HUES64 (cell line): ENCODE results near the gene FOXP1.

ENCODE experiments used
- H3K27ac ChIP-seq: 2 replicates; pipeline ENCODE4 v1.7.0; 2013; ENCODE audit warnings: low read depth, low read length, inconsistent platforms
- H3K27me3 ChIP-seq: 2 replicates; pipeline ENCODE4 v1.6.1; 2013; ENCODE audit warnings: mild to moderate bottlenecking, low read length; ENCODE audit not compliant: insufficient read depth
- H3K36me3 ChIP-seq: 2 replicates; pipeline ENCODE4 v1.6.1; 2013; ENCODE audit warnings: mild to moderate bottlenecking, low read length; ENCODE audit not compliant: insufficient read depth
- H3K4me1 ChIP-seq: 2 replicates; pipeline ENCODE4 v1.6.1; 2013; ENCODE audit warnings: mild to moderate bottlenecking, low read length, moderate library complexity; ENCODE audit not compliant: insufficient read depth
- H3K4me3 ChIP-seq: 2 replicates; pipeline ENCODE4 v1.5.1; 2013; ENCODE audit warnings: mild to moderate bottlenecking, low read length, moderate library complexity
- H3K9ac ChIP-seq: 2 replicates; pipeline ENCODE4 v1.6.1; 2013; ENCODE audit warnings: mild to moderate bottlenecking, low read depth, low read length
- H3K9me3 ChIP-seq: 2 replicates; pipeline ENCODE4 v1.6.1; 2013; ENCODE audit warnings: low read depth, low read length; ENCODE audit not compliant: insufficient read depth
- WGBS: fragments of 150-250, 120-280 bp; methylation state at CpG from one replicate; pipeline ENCODE4 v1.1.7; 2013; ENCODE audit warnings: missing lambda C conversion rate; 5-methylcytosine and 5-hydroxymethylcytosine counted together

Gene FOXP1

DNA sequence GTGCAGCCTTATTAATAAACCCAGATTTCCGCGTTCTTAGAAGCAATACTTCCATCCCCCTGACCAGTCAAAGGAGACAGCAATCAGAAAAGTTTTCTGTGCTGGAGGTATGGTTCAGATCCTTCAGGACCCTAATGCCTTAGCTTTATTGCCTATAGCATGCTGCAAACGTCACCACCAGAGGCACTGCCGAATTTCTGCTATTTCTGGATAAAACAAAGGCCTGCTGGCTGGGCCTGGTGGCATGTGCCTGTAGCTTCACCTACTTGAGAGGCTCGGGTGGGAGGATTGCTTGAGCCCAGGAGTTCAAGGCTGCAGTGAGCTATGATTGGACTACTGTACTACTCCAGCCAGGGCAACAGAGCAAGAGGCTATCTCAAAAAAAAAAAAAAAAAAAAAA is 407.2 kb downstream of the FOXP1 start:
- H3K27me3 ChIP-seq = no peaks in the 10 kb centered on the region
- H3K4me1 ChIP-seq = peaks cover 26% of the 10 kb centered on the region
- no peaks in the 10 kb centered on the region for H3K36me3 ChIP-seq
- H3K9me3 ChIP-seq = no peaks in the 10 kb centered on the region
- no peak overlapping the region for H3K4me3 ChIP-seq
- H3K27ac ChIP-seq = no peak overlapping the region
- no peak overlapping the region for H3K9ac ChIP-seq
- 87% methylated on average over 5 of the region's 5 CpGs for WGBS

DNA sequence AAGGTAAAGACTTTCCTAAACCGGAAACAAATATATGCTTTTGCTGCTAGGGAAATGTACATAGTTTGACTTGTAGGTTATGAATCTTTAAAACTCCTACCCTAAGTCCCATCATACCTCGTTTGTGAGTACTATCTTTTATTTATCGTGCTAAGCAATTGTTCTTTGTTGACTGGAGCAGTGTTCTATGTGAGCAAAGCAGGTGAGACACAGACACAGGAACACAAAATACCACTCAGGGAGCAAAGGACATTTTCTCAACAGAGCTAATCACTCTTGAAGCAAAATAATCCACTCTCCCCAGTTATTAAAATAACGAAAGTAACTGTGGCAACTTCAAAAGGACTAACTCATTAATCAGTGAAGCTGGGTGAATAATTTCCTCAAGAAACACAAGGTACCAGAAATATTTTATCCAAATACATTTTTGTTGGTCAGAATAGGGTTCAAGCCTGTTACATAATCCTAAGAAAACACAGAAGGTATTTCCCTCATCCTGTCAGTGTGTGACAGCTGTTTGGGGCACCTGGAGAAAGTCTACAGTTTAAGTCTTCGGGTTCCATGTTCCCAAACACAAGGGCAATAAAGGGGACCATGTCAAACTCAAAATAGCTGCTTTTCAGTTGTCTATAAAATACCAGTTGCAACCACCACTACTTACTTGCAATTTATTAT is 407.7 kb downstream of the FOXP1 start:
- no peaks in the 10 kb centered on the region for H3K36me3 ChIP-seq
- H3K9ac ChIP-seq = no peak overlapping the region
- 94% methylated on average over 5 of the region's 5 CpGs for WGBS

DNA sequence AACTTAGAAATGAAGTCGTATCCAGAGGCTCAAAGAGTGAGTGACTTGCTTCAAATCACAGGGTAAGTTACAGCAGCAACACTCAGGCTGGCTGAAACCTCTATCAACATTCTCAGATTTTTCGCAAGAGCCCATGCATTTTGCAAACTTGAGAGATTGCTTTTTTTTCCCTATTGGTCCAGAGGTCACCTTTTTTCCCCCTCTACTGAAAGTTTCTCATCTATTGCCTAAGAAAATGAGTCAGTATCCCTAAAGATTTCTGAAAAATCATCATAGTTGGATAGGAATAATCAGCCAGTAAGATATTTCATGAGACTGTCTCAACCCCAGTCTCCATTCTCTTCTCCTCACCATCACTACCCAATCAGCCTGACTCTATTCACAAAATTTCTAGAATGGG is 410.6 kb downstream of the FOXP1 start:
- 90% methylated on average over 2 of the region's 2 CpGs for WGBS

More for the DNA sequence above, 407.7 kb downstream of the FOXP1 start:
- peaks cover 26% of the 10 kb centered on the region for H3K4me1 ChIP-seq
- no peaks in the 10 kb centered on the region for H3K27me3 ChIP-seq
- no peaks in the 10 kb centered on the region for H3K9me3 ChIP-seq
- H3K4me3 ChIP-seq = no peak overlapping the region
- H3K27ac ChIP-seq = no peak overlapping the region

DNA sequence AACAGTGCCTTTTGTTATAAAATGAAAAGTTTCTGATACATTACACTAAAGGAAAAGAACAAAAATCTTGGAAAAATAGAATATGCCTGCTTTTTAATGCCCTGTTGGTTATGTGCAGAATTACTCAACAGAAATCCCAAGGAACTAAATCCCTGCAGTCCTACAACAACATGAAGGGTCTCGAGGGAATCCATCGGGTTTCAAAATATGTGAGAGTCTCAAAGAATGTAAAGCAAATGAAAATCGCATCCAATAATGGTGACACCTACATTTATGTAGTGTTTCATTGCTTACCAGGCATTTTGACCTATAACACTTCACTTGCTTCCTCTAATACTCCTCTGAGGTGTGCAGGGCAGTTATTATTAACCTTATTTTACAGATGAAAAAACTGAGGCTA is 411.3 kb downstream of the FOXP1 start:
- H3K9ac ChIP-seq = no peak overlapping the region
- no peak overlapping the region for H3K27ac ChIP-seq

More for the DNA sequence above, 410.6 kb downstream of the FOXP1 start:
- Histone ChIP-seq H3K9me3 (no peaks in the 10 kb centered on the region), H3K27ac (no peak overlapping the region), H3K27me3 (no peaks in the 10 kb centered on the region), H3K36me3 (no peaks in the 10 kb centered on the region), H3K4me3 (no peak overlapping the region), H3K4me1 (peaks cover 42% of the 10 kb centered on the region), H3K9ac (no peak overlapping the region)

DNA sequence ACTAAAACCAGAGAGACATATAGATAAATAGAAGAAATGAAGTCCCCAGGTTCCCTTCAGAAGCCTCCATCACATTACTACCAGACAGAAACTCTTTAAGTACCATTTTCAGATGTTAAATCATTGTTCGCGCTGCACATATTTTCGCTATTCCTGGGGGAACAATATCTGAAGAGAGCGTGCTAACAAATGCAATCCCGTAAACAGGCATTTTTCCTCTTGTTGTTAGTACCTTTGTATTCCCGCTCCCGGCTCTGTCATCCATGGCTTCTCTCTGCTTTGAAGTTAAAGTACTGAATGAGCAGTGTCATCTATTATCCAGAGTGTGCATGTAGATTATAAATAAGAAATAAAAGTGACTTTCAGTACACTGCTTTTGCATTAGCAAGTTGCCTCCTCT is 412.3 kb downstream of the FOXP1 start:
- WGBS = 96% methylated on average over 7 of the region's 7 CpGs
- Histone ChIP-seq H3K27me3 (no peaks in the 10 kb centered on the region), H3K4me3 (no peak overlapping the region), H3K9ac (no peak overlapping the region), H3K36me3 (no peaks in the 10 kb centered on the region), H3K9me3 (no peaks in the 10 kb centered on the region), H3K27ac (no peak overlapping the region), H3K4me1 (peaks cover 38% of the 10 kb centered on the region)

More for the DNA sequence above, 411.3 kb downstream of the FOXP1 start:
- 93% methylated on average over 1 of the region's 3 CpGs for WGBS
- Histone ChIP-seq H3K36me3 (no peaks in the 10 kb centered on the region), H3K4me1 (peaks cover 36% of the 10 kb centered on the region), H3K9me3 (no peaks in the 10 kb centered on the region), H3K27me3 (no peaks in the 10 kb centered on the region), H3K4me3 (no peak overlapping the region)

DNA sequence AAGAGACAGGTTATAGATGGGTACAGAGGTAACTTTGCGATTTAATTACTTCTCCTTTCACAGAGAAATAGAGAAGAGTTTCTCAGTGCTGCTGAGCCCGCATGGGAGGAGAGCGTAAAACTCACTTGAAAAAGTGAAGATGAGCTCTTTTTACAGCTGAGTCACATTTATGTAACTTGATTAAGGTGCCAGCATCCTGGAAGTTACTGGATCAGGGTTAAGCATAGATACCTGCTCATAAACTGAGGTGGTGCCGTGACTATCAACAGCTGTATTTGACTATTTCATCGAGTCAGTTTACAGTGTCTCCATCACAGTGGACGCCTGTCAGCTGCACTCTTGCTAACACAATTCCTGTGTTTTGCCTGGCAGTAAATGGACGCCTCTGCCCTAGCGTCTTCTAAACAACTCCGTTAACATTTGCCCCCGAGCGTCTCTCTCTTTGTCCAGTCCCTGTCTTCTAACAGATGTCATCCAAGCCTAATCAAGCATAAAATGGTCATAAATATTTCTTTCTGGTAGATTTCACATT is 414.6 kb downstream of the FOXP1 start:
- H3K4me1 ChIP-seq = peaks cover 47% of the 10 kb centered on the region
- no peak overlapping the region for H3K9ac ChIP-seq
- H3K9me3 ChIP-seq = no peaks in the 10 kb centered on the region
- no peaks in the 10 kb centered on the region for H3K36me3 ChIP-seq
- no peak overlapping the region for H3K4me3 ChIP-seq
- no peak overlapping the region for H3K27ac ChIP-seq
- WGBS = 85% methylated on average over 11 of the region's 11 CpGs
- H3K27me3 ChIP-seq = no peaks in the 10 kb centered on the region

DNA sequence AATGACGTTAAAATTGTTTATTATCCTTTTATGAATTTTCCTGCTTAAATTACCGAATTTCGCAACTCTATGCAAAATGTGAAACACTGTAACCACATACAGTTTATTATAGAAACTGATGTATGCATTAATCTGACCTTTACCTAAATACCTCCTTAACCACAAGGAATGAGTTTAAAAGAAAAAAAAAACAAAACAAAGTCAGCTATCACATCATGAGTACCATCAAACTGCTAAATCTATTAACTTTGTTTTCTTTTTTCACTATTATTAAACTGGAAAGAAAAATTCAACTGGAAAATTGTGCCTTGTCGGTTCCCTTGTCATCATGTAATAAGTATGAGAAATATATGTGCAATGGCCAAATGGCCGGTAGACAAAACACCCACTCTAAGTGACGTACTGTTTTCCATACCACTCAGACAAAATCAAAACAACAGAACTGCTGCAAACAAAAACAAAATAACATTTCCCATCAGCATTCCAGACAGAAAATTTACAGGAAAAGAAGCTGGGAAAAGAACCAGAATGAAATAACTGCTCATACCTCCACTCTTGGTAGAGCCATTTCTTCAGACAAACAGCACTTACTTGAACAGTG is 415.3 kb downstream of the FOXP1 start:
- WGBS = 93% methylated on average over 4 of the region's 6 CpGs
- Histone ChIP-seq H3K4me3 (no peak overlapping the region), H3K27ac (no peak overlapping the region), H3K36me3 (no peaks in the 10 kb centered on the region), H3K9me3 (no peaks in the 10 kb centered on the region), H3K27me3 (no peaks in the 10 kb centered on the region), H3K4me1 (peaks cover 40% of the 10 kb centered on the region), H3K9ac (no peak overlapping the region)

DNA sequence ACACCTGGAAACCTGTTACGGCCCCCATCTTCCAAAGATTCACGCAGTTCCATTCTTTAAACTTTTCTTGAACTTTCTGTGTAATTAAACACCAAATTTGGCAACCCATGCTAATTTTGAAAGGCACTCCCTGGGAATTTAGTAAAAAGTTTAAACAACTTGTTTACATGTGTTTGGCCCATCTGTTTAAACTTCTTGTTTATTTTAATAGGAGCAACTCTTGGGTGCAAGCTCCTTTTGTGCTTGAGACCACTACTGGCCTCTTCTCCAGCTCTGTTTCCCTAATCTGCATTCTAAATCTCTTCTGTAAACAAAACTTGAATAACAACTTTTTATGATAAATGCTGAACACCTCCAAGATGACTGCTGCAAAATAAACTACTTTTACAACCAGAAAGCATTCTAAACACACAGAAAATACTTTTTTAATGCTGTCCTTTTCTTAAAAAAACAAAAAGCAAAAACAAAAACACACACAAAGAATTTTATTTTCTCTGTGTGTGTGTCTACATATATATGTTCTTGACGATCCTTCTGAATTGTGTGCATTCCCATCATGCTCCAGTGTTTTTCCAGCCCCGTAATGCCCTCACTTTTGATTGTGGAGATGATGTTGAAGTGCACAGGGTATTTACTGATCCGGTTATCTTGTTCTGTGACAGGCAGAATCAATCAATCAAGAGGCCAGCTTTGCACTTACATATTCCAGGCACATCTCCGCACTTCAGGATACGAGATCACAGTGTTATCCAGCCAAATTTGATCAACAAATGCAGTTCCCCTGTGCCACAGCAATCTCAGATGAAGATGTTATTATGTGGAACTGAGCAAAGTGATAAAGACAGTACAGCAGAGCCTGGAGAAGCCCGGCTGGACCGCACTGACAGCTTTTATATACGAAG is 416.9 kb downstream of the FOXP1 start:
- H3K4me3 ChIP-seq = no peak overlapping the region
- no peak overlapping the region for H3K27ac ChIP-seq
- peaks cover 31% of the 10 kb centered on the region for H3K4me1 ChIP-seq
- H3K9me3 ChIP-seq = no peaks in the 10 kb centered on the region
- no peaks in the 10 kb centered on the region for H3K36me3 ChIP-seq
- no peaks in the 10 kb centered on the region for H3K27me3 ChIP-seq
- H3K9ac ChIP-seq = no peak overlapping the region
- 97% methylated on average over 10 of the region's 10 CpGs for WGBS

DNA sequence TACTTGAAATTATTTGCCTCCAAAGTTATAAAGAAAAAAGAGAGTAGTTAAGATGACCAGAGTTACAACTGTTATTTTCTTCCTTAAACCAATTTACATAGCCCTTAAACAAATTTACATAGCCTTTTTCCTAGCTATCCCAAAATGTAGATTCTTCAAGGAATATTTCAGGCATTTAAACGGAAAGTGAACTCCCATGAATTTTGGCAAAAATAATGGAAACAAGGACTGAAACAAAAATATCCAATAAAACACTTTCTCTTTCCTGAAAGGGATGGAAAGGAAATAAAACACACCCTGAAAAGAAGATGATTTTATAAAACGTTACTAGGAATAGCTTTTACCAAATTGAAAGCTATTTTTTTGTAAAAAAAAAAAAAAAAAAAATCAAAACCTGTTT is 418.6 kb downstream of the FOXP1 start:
- H3K36me3 ChIP-seq = no peaks in the 10 kb centered on the region
- no peak overlapping the region; the same call in 1 of the 2 replicates for H3K27ac ChIP-seq
- H3K9me3 ChIP-seq = no peaks in the 10 kb centered on the region
- WGBS = 45% methylated on average over 1 of the region's 2 CpGs
- H3K27me3 ChIP-seq = no peaks in the 10 kb centered on the region
- peaks cover 31% of the 10 kb centered on the region for H3K4me1 ChIP-seq
- no peak overlapping the region for H3K9ac ChIP-seq
- no peak overlapping the region for H3K4me3 ChIP-seq

DNA sequence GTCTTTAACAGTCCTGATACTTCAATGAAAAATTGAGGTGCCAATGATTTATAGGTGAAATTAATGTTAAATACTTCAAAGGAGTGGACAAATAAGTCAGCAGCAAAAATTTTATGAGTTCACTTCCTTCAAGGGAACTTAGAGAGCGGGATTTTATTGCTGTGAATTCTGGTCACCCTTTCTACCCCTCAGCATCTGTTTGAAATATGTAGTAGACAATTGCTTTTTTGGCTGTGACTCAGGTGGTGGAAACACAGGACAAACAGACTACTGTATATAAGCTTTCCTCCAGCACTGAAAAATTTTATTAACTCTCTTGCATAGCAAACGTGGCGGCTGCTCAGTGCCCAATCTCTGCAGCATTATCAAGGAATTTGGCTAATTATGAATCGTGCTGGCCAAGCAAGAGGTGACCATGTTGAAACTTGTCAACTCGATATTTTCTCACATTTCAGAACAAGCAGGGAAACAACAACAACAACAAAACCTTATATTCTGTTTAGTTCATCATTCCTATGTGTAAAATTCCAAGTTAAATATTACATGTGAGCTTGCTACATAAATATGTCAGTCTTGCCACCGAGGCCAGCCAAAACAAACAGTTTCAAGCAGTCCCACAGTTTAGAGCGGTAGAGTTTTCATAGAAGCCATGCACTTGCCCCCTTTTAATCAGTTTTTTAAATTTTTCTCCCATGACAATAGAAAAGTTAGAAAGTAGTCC is 420.2 kb downstream of the FOXP1 start:
- H3K36me3 ChIP-seq = no peaks in the 10 kb centered on the region
- peaks cover 22% of the 10 kb centered on the region for H3K4me1 ChIP-seq
- no peaks in the 10 kb centered on the region for H3K27me3 ChIP-seq
- H3K27ac ChIP-seq = no peak overlapping the region
- 96% methylated on average over 7 of the region's 7 CpGs for WGBS
- H3K4me3 ChIP-seq = no peak overlapping the region
- H3K9me3 ChIP-seq = no peaks in the 10 kb centered on the region
- no peak overlapping the region for H3K9ac ChIP-seq
